Erythroblast (primary cell): ENCODE measurements around the gene FRG2.

Experiments used
- GATA1 ChIP-seq: IDR thresholded peaks from 2 replicates; pipeline ENCODE4 v1.6.1; 2011; ENCODE audit warnings: low read depth, mild to moderate bottlenecking, control low read depth, low read length, moderate library complexity
- POLR2A ChIP-seq: IDR thresholded peaks from 2 replicates; pipeline ENCODE4 v1.6.1; 2011; ENCODE audit warnings: mild to moderate bottlenecking, low read length

DNA sequence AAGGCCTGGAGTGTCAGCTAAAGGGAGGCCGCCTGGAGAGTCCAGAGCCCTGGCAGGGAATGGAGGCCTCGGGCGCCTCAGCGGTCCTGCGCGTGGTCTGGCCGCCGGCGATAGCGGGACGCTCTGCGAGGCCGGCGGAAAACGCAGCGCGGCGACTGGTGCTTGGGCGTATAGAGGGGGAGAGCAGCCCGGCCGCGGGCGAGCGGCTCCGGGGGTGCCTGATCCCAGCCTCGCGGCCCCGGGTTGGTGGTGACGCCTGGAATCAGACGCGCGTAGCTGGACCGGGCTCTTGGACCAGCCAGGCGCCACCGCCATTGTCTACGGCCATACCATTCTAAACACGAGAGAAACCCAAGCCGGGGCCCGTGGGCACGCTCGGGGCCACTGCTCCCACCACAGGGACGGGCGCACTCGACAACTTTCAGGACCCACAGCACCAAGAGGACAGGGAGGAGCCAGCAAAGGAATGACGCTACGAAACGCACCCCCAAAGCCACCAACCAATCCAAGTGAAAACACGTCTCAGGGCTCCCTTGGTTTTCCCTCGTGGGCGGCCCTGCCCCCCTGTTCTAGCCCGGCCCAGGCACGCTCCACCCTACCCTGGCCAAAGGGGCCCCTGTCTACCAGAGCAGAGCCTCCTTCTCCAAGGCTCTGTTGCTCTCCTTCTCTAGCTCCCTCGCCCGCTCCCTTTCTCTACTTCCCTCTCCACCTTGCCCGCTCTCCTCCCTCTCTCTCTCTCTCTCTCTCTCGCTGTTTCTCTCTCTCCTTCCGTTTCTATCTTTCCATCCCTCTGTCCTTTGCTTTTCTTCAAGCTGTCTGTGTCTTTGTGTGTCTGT, 7.8 kb downstream of the FRG2 start:
- TF ChIP-seq POLR2A: no peak
- no peak for TF ChIP-seq GATA1
